Measurements from ENCODE around the gene CLIC6. TPM values are rescaled to one million over a fixed set of nuclear protein-coding genes. Genes with fewer than 3 reads are reported as not detected.

The CLIC6 gene
- total and polyA plus RNA-seq, 2 of the 8 experiments (the other 6 are each of a cell fraction or from before 2014, with no cell fraction given) = 0.42 to 1.3 TPM

GRCh38 chr21:34705011-34705410, 36.2 kb downstream of the CLIC6 start:
- WGBS, 2 experiments (ENCODE audit: extremely low coverage in 1 of 2, insufficient coverage in 1 of 2, insufficient read length in 1 of 2, insufficient replicate concordance in 2 of 2, low coverage in 1 of 2, low lambda C conversion rate in 2 of 2, missing lambda C conversion rate in 1 of 2) = 89% methylated on average over 9 of the region's 9 CpGs; no CpG with 5 or more reads in 1 of the 2 experiments
- H3K4me2 ChIP-seq (ENCODE audit: insufficient read depth in 1 of 2, low read depth in 2 of 2, low read length in 2 of 2) = no peak overlapping the region
- no peaks in the 10 kb centered on the region for H3K36me3 ChIP-seq (ENCODE audit: control insufficient read depth in 2 of 4, insufficient read depth in 4 of 4, low read length in 3 of 4)
- H2BK120ac ChIP-seq (replicated peaks; ENCODE audit: low read depth, low read length) = no peak overlapping the region
- no peak overlapping the region for H3K23ac ChIP-seq (ENCODE audit: insufficient read length)
- FAIRE-seq (no peak), DNase-seq (ENCODE audit: low read depth in 1 of 2, low spot score in 2 of 2) (no peak)
- no peaks in the 10 kb centered on the region for H3K27me3 ChIP-seq (replicated peaks in 1 of 4; ENCODE audit: control insufficient read depth in 3 of 4, extremely low read depth in 1 of 4, insufficient read depth in 3 of 4, low read length in 3 of 4)
- H3K9me3 ChIP-seq (ENCODE audit: insufficient read depth in 2 of 2, low read depth in 1 of 2, low read length in 1 of 2) = no peaks in the 10 kb centered on the region
- no peak overlapping the region for H2BK20ac ChIP-seq (ENCODE audit: low read length)
- CTCF ChIA-PET (ENCODE audit: partially characterized antibody) = interaction anchor here (0.6 to 1.4 kb wide), 3 partner anchors 11 to 19 kb away, joined by 3 read pairs; no protein-coding TSS in a partner anchor
- no peak overlapping the region for H3K9ac ChIP-seq (replicated peaks in 1 of 4; ENCODE audit: extremely low read depth in 1 of 4, low read depth in 3 of 4, low read length in 3 of 4)
- no peak overlapping the region for H2BK5ac ChIP-seq (ENCODE audit: low read depth, low read length)
- no peaks in the 10 kb centered on the region for H3K79me2 ChIP-seq (ENCODE audit: control insufficient read depth in 1 of 2, insufficient read depth in 2 of 2, low read length in 2 of 2)
- H4K91ac ChIP-seq (replicated peaks; ENCODE audit: insufficient read length, low read length) = no peak overlapping the region
- no peaks in the 10 kb centered on the region; a peak in 1 of 7 replicates for H3K4me1 ChIP-seq (replicated peaks in 1 of 4; ENCODE audit: control insufficient read depth in 3 of 4, insufficient read depth in 4 of 4, low read length in 3 of 4)
- H3K14ac ChIP-seq (ENCODE audit: insufficient read length) = no peak overlapping the region
- no peak overlapping the region for H4K5ac ChIP-seq (ENCODE audit: insufficient read length, low read depth, low read length)
- no peak overlapping the region for H2BK12ac ChIP-seq (ENCODE audit: low read depth, low read length)
- H3K23me2 ChIP-seq (ENCODE audit: low read depth, low read length) = no peaks in the 10 kb centered on the region; the same call in 1 of the 2 replicates
- no peak overlapping the region for H3K4ac ChIP-seq (replicated peaks; ENCODE audit: insufficient read length, low read depth, low read length)
- POLR2A ChIA-PET (ENCODE audit: partially characterized antibody) = no interaction called here
- H2BK15ac ChIP-seq (ENCODE audit: low read length) = no peak overlapping the region
- H3K18ac ChIP-seq (ENCODE audit: extremely low read depth, low read length) = no peak overlapping the region
- H2AK5ac ChIP-seq (ENCODE audit: low read depth, low read length) = no peak overlapping the region
- no peaks in the 10 kb centered on the region for H3K79me1 ChIP-seq (ENCODE audit: low read depth, low read length)
- H3K4me3 ChIP-seq (ENCODE audit: extremely low read depth in 1 of 4, insufficient read depth in 2 of 4, low read depth in 3 of 4, low read length in 4 of 4) = no peak overlapping the region
- H4K8ac ChIP-seq (ENCODE audit: extremely low read depth, insufficient read depth, low read length) = no peak overlapping the region
- no peak overlapping the region for H3K27ac ChIP-seq (ENCODE audit: low read depth, low read length)
- no peaks in the 10 kb centered on the region for H4K20me1 ChIP-seq (replicated peaks in 1 of 2; ENCODE audit: control insufficient read depth in 1 of 2, insufficient read depth in 2 of 2, low read length in 2 of 2)
- H2AFZ ChIP-seq (ENCODE audit: low read length) = no peak overlapping the region
- no peak overlapping the region for H3K56ac ChIP-seq (replicated peaks; ENCODE audit: insufficient read length, low read depth, low read length)
